MCF 10A (cell line): ENCODE measurements around the gene SLC27A1. TPM values are rescaled to one million over a fixed set of nuclear protein-coding genes. Genes with fewer than 3 reads are reported as not detected.

Experiments
- BruUV-seq: library from RNA; stranded (reverse); fragments of 400-500 nt; replicated peaks from 2 replicates; lab custom pipeline; 2021; lab: Mats Ljungman, UMichigan
- CTCF ChIA-PET: fragments of 300-600 bp; sonication (Branson Sonifier 250); formaldehyde crosslinking; extraction: SDS; loops from one replicate; lab custom pipeline; 2021; ENCODE audit warnings: antibody characterized with exemption, inconsistent platforms; lab: Yijun Ruan, JAX
- POLR2A ChIA-PET: fragments of 300-600, 350-650 bp; sonication (Branson Sonifier 250); formaldehyde crosslinking; extraction: SDS; loops from one replicate; lab custom pipeline; 2020; ENCODE audit warnings: antibody characterized with exemption, inconsistent platforms; lab: Yijun Ruan, JAX
- DNase-seq: peaks from one replicate; pipeline ENCODE4 v3.0.0-alpha.2; 2018; ENCODE audit not compliant: unreplicated experiment
- H3K27ac Mint-ChIP-seq: one replicate; pipeline ENCODE4 v1.8.0; 2022; ENCODE audit warnings: mild to moderate bottlenecking, low read depth, mixed read lengths; ENCODE audit not compliant: unreplicated experiment
- H3K27me3 Mint-ChIP-seq: one replicate; pipeline ENCODE4 v1.8.0; 2022; ENCODE audit warnings: mixed read lengths; ENCODE audit not compliant: insufficient read depth, unreplicated experiment
- H3K36me3 Mint-ChIP-seq: one replicate; pipeline ENCODE4 v1.8.0; 2022; ENCODE audit warnings: mild to moderate bottlenecking, moderate library complexity, mixed read lengths; ENCODE audit not compliant: insufficient read depth, unreplicated experiment
- H3K4me1 Mint-ChIP-seq: one replicate; pipeline ENCODE4 v1.8.0; 2022; ENCODE audit warnings: mixed read lengths; ENCODE audit not compliant: insufficient read depth, unreplicated experiment
- H3K4me3 Mint-ChIP-seq: one replicate; pipeline ENCODE4 v1.8.0; 2022; ENCODE audit warnings: mild to moderate bottlenecking, moderate library complexity, mixed read lengths; ENCODE audit not compliant: unreplicated experiment
- H3K9me3 Mint-ChIP-seq: one replicate; pipeline ENCODE4 v1.8.0; 2022; ENCODE audit warnings: mixed read lengths; ENCODE audit not compliant: unreplicated experiment
- intact Hi-C: fragments of 100-400 bp; cut with micrococcal nuclease; formaldehyde crosslinking; loops from 2 replicates; pipeline ENCODE4 v1.14.1; 2022
- total RNA-seq: library from RNA; stranded (reverse); gene quantifications from 2 replicates; pipeline ENCODE4 v1.2.3, GENCODE V29; 2022
- TF ChIP-seq, protein P1 (sequence below): fragments of 200-600 bp; IDR thresholded peaks from one replicate; pipeline ENCODE4 v1.8.0; 2022; ENCODE audit warnings: antibody characterized with exemption, mild to moderate bottlenecking; ENCODE audit not compliant: unreplicated experiment

Gene SLC27A1
- total RNA-seq, 1 experiment from 2014 or later: 5.0 TPM

DNA sequence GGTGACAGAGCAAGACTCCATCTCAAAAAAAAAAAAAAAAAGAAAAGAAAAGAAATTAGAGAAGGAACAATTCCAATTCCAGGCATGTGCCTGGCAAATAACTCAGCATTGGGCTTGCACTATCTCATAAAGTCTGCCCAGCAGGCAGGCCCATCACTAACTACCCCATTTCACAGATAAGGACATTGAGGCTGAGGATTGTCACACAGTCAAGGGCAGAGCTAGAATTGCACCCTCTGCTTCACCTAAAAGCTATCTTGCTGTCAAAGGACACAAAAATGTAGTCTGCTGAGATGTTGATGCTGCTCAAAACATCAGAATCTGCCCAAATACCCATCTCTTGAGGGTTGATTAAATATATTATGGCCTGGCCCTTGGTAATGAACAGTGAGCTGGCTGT, 64.4 kb downstream of the SLC27A1 start:
- H3K4me3 Mint-ChIP-seq: no peak overlapping the region
- no peaks in the 10 kb centered on the region for H3K36me3 Mint-ChIP-seq
- intact Hi-C loops: no loop called here
- ChIA-PET CTCF (interaction anchor here (0.6 to 1.0 kb wide), 3 partner anchors 55 to 252 kb away, joined by 3 read pairs; no protein-coding TSS in a partner anchor), POLR2A (interaction anchor here (0.6 to 1.2 kb wide), 2 partner anchors 45 to 421 kb away, joined by 3 read pairs; no protein-coding TSS in a partner anchor)
- TF ChIP-seq, protein P1, sequence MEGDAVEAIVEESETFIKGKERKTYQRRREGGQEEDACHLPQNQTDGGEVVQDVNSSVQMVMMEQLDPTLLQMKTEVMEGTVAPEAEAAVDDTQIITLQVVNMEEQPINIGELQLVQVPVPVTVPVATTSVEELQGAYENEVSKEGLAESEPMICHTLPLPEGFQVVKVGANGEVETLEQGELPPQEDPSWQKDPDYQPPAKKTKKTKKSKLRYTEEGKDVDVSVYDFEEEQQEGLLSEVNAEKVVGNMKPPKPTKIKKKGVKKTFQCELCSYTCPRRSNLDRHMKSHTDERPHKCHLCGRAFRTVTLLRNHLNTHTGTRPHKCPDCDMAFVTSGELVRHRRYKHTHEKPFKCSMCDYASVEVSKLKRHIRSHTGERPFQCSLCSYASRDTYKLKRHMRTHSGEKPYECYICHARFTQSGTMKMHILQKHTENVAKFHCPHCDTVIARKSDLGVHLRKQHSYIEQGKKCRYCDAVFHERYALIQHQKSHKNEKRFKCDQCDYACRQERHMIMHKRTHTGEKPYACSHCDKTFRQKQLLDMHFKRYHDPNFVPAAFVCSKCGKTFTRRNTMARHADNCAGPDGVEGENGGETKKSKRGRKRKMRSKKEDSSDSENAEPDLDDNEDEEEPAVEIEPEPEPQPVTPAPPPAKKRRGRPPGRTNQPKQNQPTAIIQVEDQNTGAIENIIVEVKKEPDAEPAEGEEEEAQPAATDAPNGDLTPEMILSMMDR: no peak
- H3K27ac Mint-ChIP-seq: no peak overlapping the region
- peaks cover 7% of the 10 kb centered on the region for H3K4me1 Mint-ChIP-seq
- DNase-seq: no peak
- H3K27me3 Mint-ChIP-seq: peaks cover 17% of the 10 kb centered on the region
- no TSS peak for BruUV-seq
- no peaks in the 10 kb centered on the region for H3K9me3 Mint-ChIP-seq

DNA sequence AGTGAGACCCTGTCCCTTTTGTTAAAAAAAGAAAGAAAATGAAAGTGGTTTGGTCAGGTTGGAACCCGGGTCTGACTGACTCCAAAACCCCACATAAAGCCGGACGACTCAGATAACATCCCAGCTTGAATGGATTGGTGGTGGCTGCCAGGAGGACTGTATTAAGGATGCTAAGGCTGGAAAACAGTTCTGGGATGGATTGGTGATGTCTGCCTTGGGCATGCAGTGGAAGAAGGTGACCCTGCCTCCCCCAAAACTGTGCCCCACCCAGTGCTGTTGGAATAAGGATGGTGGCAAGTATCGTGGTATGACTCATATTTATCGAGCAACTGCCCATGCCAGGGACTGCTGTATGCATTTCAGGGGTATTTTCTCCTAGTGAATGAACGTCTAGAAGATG, 66.6 kb downstream of the SLC27A1 start:
- BruUV-seq: no TSS peak
- Mint-ChIP-seq H3K4me1 (peaks cover 7% of the 10 kb centered on the region), H3K36me3 (no peaks in the 10 kb centered on the region), H3K9me3 (no peaks in the 10 kb centered on the region), H3K27ac (no peak overlapping the region), H3K4me3 (no peak overlapping the region), H3K27me3 (peaks cover 17% of the 10 kb centered on the region)
- POLR2A ChIA-PET: interaction anchor here (0.7 to 1.9 kb wide), 2 partner anchors 26 to 462 kb away, joined by 3 to 7 read pairs; partner anchors contain the start of gene PGLS
- TF ChIP-seq, protein P1: no peak
- intact Hi-C loops: no loop called here
- DNase-seq: no peak
- CTCF ChIA-PET: no interaction called here

DNA sequence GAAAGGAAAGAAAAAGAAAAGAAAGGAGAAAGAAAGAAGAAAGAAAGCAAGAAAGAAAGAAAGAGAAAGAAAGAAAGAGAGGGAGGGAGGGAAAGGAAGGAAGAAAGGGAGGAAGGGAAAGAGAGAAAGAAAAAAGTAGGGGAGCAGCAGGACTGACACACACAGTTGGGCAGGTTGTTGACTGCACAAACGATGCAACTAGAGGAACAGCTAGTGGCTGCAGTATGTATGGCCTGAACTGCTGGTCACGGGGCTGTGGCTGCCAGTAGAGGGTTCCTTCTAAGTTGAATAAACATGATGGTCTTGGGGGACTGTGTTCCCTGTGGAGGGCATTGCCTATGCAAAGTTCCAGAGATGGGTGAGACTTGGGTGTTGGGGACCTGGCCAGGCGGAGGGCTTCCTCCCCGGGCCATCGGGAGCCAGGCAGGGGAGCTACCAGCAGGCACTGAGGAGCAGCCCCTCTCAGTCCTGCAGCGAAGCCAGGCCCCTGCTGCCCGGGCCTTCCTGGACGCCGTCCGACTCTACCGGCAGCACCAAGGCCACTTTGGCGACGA, 68.4 kb downstream of the SLC27A1 start:
- Mint-ChIP-seq H3K4me1 (peaks cover 7% of the 10 kb centered on the region), H3K36me3 (no peaks in the 10 kb centered on the region), H3K27ac (no peak overlapping the region), H3K27me3 (peaks cover 17% of the 10 kb centered on the region), H3K4me3 (peak overlapping the region; percentile 67), H3K9me3 (no peaks in the 10 kb centered on the region)
- ChIA-PET POLR2A (interaction anchor here (0.7 kb wide), 1 partner anchor 182 kb away, joined by 3 read pairs; no protein-coding TSS in a partner anchor), CTCF (interaction anchor here (0.6 to 1.4 kb wide), 3 partner anchors 27 to 71 kb away, joined by 3 read pairs; no protein-coding TSS in a partner anchor)
- no TSS peak for BruUV-seq
- TF ChIP-seq, protein P1: no peak
- DNase-seq: no peak
- intact Hi-C loops: no loop called here

DNA sequence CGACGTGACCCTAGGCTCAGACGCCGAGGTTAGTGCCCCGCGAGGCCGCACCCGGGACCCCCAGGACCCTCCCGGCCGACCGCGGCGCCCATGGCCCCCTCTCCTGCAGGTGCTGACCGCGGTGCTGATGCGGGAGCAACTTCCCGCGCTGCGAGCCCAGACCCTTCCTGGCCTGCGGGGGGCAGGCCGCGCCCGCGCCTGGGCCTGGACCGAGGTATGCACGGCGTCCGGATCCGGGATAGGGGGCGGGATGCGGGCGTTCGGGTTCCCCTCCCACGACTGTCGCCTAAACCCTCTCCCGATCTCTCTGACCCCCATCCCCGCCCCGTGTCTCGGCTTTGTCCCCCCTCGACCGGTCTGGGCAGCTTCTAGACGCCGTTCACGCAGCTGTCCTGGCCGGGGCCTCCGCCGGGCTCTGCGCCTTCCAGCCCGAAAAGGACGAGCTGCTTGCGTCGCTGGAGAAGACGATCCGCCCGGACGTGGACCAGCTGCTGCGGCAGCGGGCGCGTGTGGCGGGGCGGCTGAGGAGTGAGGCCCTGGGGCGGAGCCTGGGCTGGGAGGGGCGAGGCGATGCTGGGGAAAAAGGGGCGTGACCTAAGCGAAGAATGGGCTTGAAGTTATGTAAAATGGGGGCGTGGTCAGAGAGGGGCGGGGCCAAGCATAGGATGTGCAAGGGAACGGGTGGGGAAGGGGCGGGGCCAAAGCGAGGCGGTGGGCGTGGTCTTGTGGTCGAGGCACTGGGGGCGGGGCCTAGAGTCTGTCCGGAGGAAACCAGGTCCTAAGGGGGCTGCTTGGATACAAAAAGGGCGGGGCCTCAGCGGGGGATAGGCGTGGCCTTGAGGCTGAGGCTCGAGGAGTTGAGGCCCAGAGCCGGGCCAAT, 69.2 kb downstream of the SLC27A1 start:
- no TSS peak for BruUV-seq
- intact Hi-C loops: no loop called here
- DNase-seq: peak; percentile 88
- Mint-ChIP-seq H3K36me3 (no peaks in the 10 kb centered on the region), H3K27ac (no peak overlapping the region), H3K9me3 (no peaks in the 10 kb centered on the region), H3K4me3 (peak overlapping the region; percentile 67), H3K27me3 (peaks cover 17% of the 10 kb centered on the region), H3K4me1 (peaks cover 7% of the 10 kb centered on the region)
- POLR2A ChIA-PET: interaction anchor here (0.7 kb wide), 1 partner anchor 181 kb away, joined by 3 read pairs; no protein-coding TSS in a partner anchor
- TF ChIP-seq, protein P1: peak; percentile 32
- CTCF ChIA-PET: interaction anchor here (0.6 to 1.2 kb wide), 2 partner anchors 26 to 72 kb away, joined by 3 read pairs; no protein-coding TSS in a partner anchor
